Lung (tissue), 12 donors: Measurements from ENCODE around the gene PLXNA2. TPM values are rescaled to one million over a fixed set of nuclear protein-coding genes. Genes with fewer than 3 reads are reported as not detected.

Experiments used
- ATAC-seq: fragments of 200-7000 bp; cut with Tn5 transposase; one replicate; pipeline ENCODE4 v1.9.1; 2020; ENCODE audit warnings: moderate number of reproducible peaks; ENCODE audit not compliant: insufficient read depth, low FRiP score
- DNase-seq, 3 donors: peaks; one replicate each; pipeline ENCODE4 v3.0.0-alpha.2; 2013 to 2017
- H3K27ac ChIP-seq, 2 donors: one replicate each; pipeline ENCODE4 v1.5.1; 2013; ENCODE audit warnings: mild to moderate bottlenecking in 2 of 2, moderate library complexity in 2 of 2, control low read depth in 1 of 2, inconsistent platforms in 1 of 2, low read depth in 1 of 2, low read length in 1 of 2
- H3K27me3 ChIP-seq, 3 donors: one replicate each; pipeline ENCODE4 v1.5.1; 2013; ENCODE audit warnings: low read length in 2 of 3; ENCODE audit not compliant: control insufficient read depth in 3 of 3, insufficient read depth in 3 of 3
- H3K36me3 ChIP-seq, 4 donors: one replicate each; pipeline ENCODE4 v1.5.1; 2013; ENCODE audit warnings: low read length in 4 of 4, mild to moderate bottlenecking in 1 of 4, moderate library complexity in 1 of 4; ENCODE audit not compliant: control insufficient read depth in 4 of 4, insufficient read depth in 4 of 4
- H3K4me1 ChIP-seq, 5 donors: one replicate each; pipeline ENCODE4 v1.5.1; 2013; ENCODE audit warnings: low read length in 5 of 5, mild to moderate bottlenecking in 2 of 5, moderate library complexity in 1 of 5; ENCODE audit not compliant: control insufficient read depth in 5 of 5, insufficient read depth in 5 of 5
- H3K4me3 ChIP-seq: one replicate; pipeline ENCODE4 v1.5.1; 2013; ENCODE audit warnings: mild to moderate bottlenecking, control low read depth, moderate library complexity
- H3K9ac ChIP-seq, 2 donors: one replicate each; pipeline ENCODE4 v1.5.1; 2013; ENCODE audit warnings: low read length in 2 of 2, control low read depth in 1 of 2; ENCODE audit not compliant: insufficient read depth in 1 of 2
- H3K9me3 ChIP-seq, 4 donors: one replicate each; pipeline ENCODE4 v1.5.1; 2013; ENCODE audit warnings: low read length in 3 of 4, mild to moderate bottlenecking in 1 of 4, moderate library complexity in 1 of 4; ENCODE audit not compliant: control insufficient read depth in 4 of 4, insufficient read depth in 3 of 4
- CTCF ChIP-seq: IDR thresholded peaks from 2 replicates; pipeline ENCODE4 v1.5.1; 2012; ENCODE audit warnings: mild to moderate bottlenecking; ENCODE audit errors: control extremely low read depth, extremely low read depth
- WGBS, 2 donors: extraction: QIAGEN DNeasy Blood & Tissue Kit; methylation state at CpG; one replicate each; pipeline ENCODE4 v1.1.7; 2013; 5-methylcytosine and 5-hydroxymethylcytosine counted together
- polyA plus RNA-seq, 2 donors: library from polyadenylated mRNA; stranded (reverse); fragments of 200-250 nt; gene quantifications; one replicate each; pipeline ENCODE4 v1.2.1, GENCODE V29; 2013
- total RNA-seq, 2 donors: library from RNA; depleted of rRNA in 1 of 2; stranded (reverse); fragments of >200 nt in 1 of 2; gene quantifications; one replicate each; pipeline ENCODE4 v1.2.1, GENCODE V29; 2014 to 2021
- donor health status: control.
- donor health status: control.
- donor health status: Bipolar disorder and iron deficiency.
- donor health status: healthy.
- donor health status: DM: yes; HTN: yes; CAD: no.

Gene PLXNA2
- total and polyA plus RNA-seq, 4 donors, result 13.2 to 118 (median 32.6) TPM

- no peak for TF ChIP-seq CTCF
- Histone ChIP-seq H3K4me3 (no peak overlapping the region), H3K4me1 (peaks cover 31 to 69% (median 44%) of the 10 kb centered on the region in 5 donors), H3K9me3 (no peaks in the 10 kb centered on the region), H3K36me3 (no peaks in the 10 kb centered on the region), H3K27me3 (no peaks in the 10 kb centered on the region), H3K9ac (no peak overlapping the region), H3K27ac (peak overlapping the region in 1 of 2 donors; percentile 59)
- ATAC-seq, result no peak
- WGBS, 2 donors, result 78 to 90% methylated on average over 11 of the region's 11 CpGs
- peak; percentile 55 to 60 (median 58) for DNase-seq
Observed at GRCh38 chr1:208159555-208160258, 84.5 kb downstream of the PLXNA2 start.

- H3K9me3 ChIP-seq, result no peaks in the 10 kb centered on the region
- DNase-seq (peak in 2 of 3 donors; percentile 48 to 51), ATAC-seq (no peak)
- no peak for TF ChIP-seq CTCF
- H3K4me3 ChIP-seq, result no peak overlapping the region
- WGBS, 2 donors, result 54 to 56% methylated on average over 8 of the region's 8 CpGs
- H3K27me3 ChIP-seq, result no peaks in the 10 kb centered on the region
- peaks cover 31 to 74% (median 46%) of the 10 kb centered on the region in 5 donors for H3K4me1 ChIP-seq
- H3K36me3 ChIP-seq, result no peaks in the 10 kb centered on the region
- H3K27ac ChIP-seq, result peak overlapping the region in 1 of 2 donors; percentile 59
- H3K9ac ChIP-seq, result no peak overlapping the region
Observed at GRCh38 chr1:208158640-208159554, 85.3 kb downstream of the PLXNA2 start.

- Histone ChIP-seq H3K27ac (peak overlapping the region in 1 of 2 donors; percentile 46), H3K9me3 (no peaks in the 10 kb centered on the region), H3K9ac (no peak overlapping the region), H3K27me3 (no peaks in the 10 kb centered on the region), H3K4me3 (no peak overlapping the region), H3K36me3 (no peaks in the 10 kb centered on the region), H3K4me1 (peaks cover 26 to 69% (median 42%) of the 10 kb centered on the region in 5 donors)
- DNase-seq, result no peak
- no peak for TF ChIP-seq CTCF
- no peak for ATAC-seq
- 76 to 86% methylated on average over 3 of the region's 3 CpGs for WGBS, 2 donors
Observed at GRCh38 chr1:208157769-208158168, 86.4 kb downstream of the PLXNA2 start.
